GM23338 (cell line): ENCODE measurements around the gene PPP1R12A. TPM values are rescaled to one million over a fixed set of nuclear protein-coding genes. Genes with fewer than 3 reads are reported as not detected.

Experiments
- ATAC-seq: fragments of 200-7000 bp; cut with Tn5 transposase; 3 replicates; pipeline ENCODE4 v1.9.1; 2020
- DNase-seq: peaks from one replicate; pipeline ENCODE4 v3.0.0-alpha.2; 2015; ENCODE audit warnings: low spot score
- H2AFZ ChIP-seq: fragments of 200-600 bp; sonication (generic); 2 replicates; pipeline ENCODE4 v1.8.0; 2016; ENCODE audit warnings: antibody characterized with exemption, mild to moderate bottlenecking, moderate library complexity
- H3F3A ChIP-seq: fragments of 200-600 bp; sonication (generic); replicated peaks from 2 replicates; pipeline ENCODE4 v1.8.0; 2017; ENCODE audit warnings: antibody characterized with exemption, mixed run types, low read depth
- H3K27ac ChIP-seq: fragments of 200-600 bp; sonication (generic); 2 replicates; pipeline ENCODE4 v1.6.1; 2016; ENCODE audit warnings: low read depth
- H3K27me3 ChIP-seq: fragments of 200-600 bp; sonication (generic); 2 replicates; pipeline ENCODE4 v1.8.0; 2016; ENCODE audit warnings: mild to moderate bottlenecking, mixed run types, moderate library complexity; ENCODE audit not compliant: insufficient read depth
- H3K36me3 ChIP-seq: fragments of 200-600 bp; sonication (generic); 2 replicates; pipeline ENCODE4 v1.8.0; 2016; ENCODE audit warnings: mild to moderate bottlenecking; ENCODE audit not compliant: insufficient read depth
- H3K4me1 ChIP-seq: fragments of 200-600 bp; sonication (generic); 2 replicates; pipeline ENCODE4 v1.8.0; 2016; ENCODE audit warnings: mild to moderate bottlenecking, moderate library complexity; ENCODE audit not compliant: insufficient read depth
- H3K4me2 ChIP-seq: fragments of 200-600 bp; sonication (generic); 2 replicates; pipeline ENCODE4 v1.7.1; 2017; ENCODE audit warnings: mixed run types
- H3K4me3 ChIP-seq: fragments of 200-600 bp; sonication (generic); 2 replicates; pipeline ENCODE4 v1.6.1; 2016; ENCODE audit warnings: mixed run types
- H3K79me2 ChIP-seq: fragments of 200-600 bp; sonication (generic); replicated peaks from 2 replicates; pipeline ENCODE4 v1.8.0; 2017; ENCODE audit warnings: mild to moderate bottlenecking; ENCODE audit not compliant: insufficient read depth
- H3K9me2 ChIP-seq: fragments of 200-600 bp; sonication (generic); 2 replicates; pipeline ENCODE4 v1.8.0; 2017; ENCODE audit not compliant: insufficient read depth
- H4K20me1 ChIP-seq: fragments of 200-600 bp; sonication (generic); replicated peaks from 2 replicates; pipeline ENCODE4 v1.8.0; 2017; ENCODE audit warnings: mild to moderate bottlenecking; ENCODE audit not compliant: insufficient read depth
- H3K27ac Mint-ChIP-seq: 2 replicates; pipeline ENCODE4 v1.8.0; 2020; ENCODE audit warnings: inconsistent platforms, mild to moderate bottlenecking, moderate library complexity, mixed read lengths
- H3K27me3 Mint-ChIP-seq: 3 replicates; pipeline ENCODE4 v1.8.0; 2022; ENCODE audit warnings: low read depth, mild to moderate bottlenecking, moderate library complexity, mixed read lengths, inconsistent platforms; ENCODE audit not compliant: insufficient read depth, poor library complexity
- H3K36me3 Mint-ChIP-seq: 3 replicates; pipeline ENCODE4 v1.8.0; 2021; ENCODE audit warnings: low read depth, mild to moderate bottlenecking, inconsistent platforms, moderate library complexity, mixed read lengths
- H3K4me1 Mint-ChIP-seq: 3 replicates; pipeline ENCODE4 v1.8.0; 2020; ENCODE audit warnings: mild to moderate bottlenecking, inconsistent platforms, mixed read lengths
- H3K4me3 Mint-ChIP-seq: 3 replicates; pipeline ENCODE4 v1.8.0; 2021; ENCODE audit warnings: moderate library complexity, mild to moderate bottlenecking, inconsistent platforms, mixed read lengths
- H3K9me3 Mint-ChIP-seq: 3 replicates; pipeline ENCODE4 v1.8.0; 2020; ENCODE audit warnings: moderate library complexity, mild to moderate bottlenecking, inconsistent platforms, mixed read lengths
- CREB1 ChIP-seq: fragments of 250-450 bp; sonication (Bioruptor Pico); IDR thresholded peaks from 2 replicates; pipeline ENCODE4 v1.5.0; 2020; ENCODE audit warnings: low read depth, mild to moderate bottlenecking, moderate library complexity
- ETS1 ChIP-seq: IDR thresholded peaks from 2 replicates; pipeline ENCODE4 v1.6.1; 2016; ENCODE audit warnings: antibody characterized with exemption
- EZH2 ChIP-seq: fragments of 200-600 bp; sonication (generic); IDR thresholded peaks from one replicate; pipeline ENCODE4 v1.8.0; 2017; ENCODE audit warnings: antibody characterized with exemption, mild to moderate bottlenecking, low read depth; ENCODE audit not compliant: unreplicated experiment
- EZH2phosphoT487 ChIP-seq: fragments of 200-600 bp; sonication (generic); IDR thresholded peaks from one replicate; pipeline ENCODE4 v1.8.1; 2018; ENCODE audit warnings: antibody characterized with exemption; ENCODE audit not compliant: unreplicated experiment
- JUNB ChIP-seq: IDR thresholded peaks from one replicate; pipeline ENCODE4 v1.6.1; 2016; ENCODE audit warnings: antibody characterized with exemption; ENCODE audit not compliant: unreplicated experiment
- NANOG ChIP-seq: IDR thresholded peaks from 2 replicates; pipeline ENCODE4 v1.6.1; 2016; ENCODE audit warnings: antibody characterized with exemption, borderline replicate concordance
- POLR2AphosphoS5 ChIP-seq: IDR thresholded peaks from 2 replicates; pipeline ENCODE4 v1.6.1; 2016; ENCODE audit warnings: antibody characterized with exemption, low read depth
- REST ChIP-seq: IDR thresholded peaks from one replicate; pipeline ENCODE4 v1.6.1; 2018; ENCODE audit warnings: antibody characterized with exemption; ENCODE audit not compliant: unreplicated experiment
- STAT1 ChIP-seq: IDR thresholded peaks from one replicate; pipeline ENCODE4 v1.6.1; 2016; ENCODE audit warnings: antibody characterized with exemption; ENCODE audit not compliant: unreplicated experiment
- ZNF114 ChIP-seq: fragments of 250-450 bp; sonication (Bioruptor Pico); IDR thresholded peaks from 2 replicates; pipeline ENCODE4 v1.5.0; 2020; ENCODE audit warnings: mild to moderate bottlenecking, moderate library complexity
- ZNF331 ChIP-seq: fragments of 250-450 bp; sonication (Bioruptor Pico); IDR thresholded peaks from 2 replicates; pipeline ENCODE4 v1.5.0; 2020; ENCODE audit warnings: low read depth, mild to moderate bottlenecking, moderate library complexity
- ZNF462 ChIP-seq: fragments of 250-450 bp; sonication (Bioruptor Pico); IDR thresholded peaks from 2 replicates; pipeline ENCODE4 v1.5.0; 2020; ENCODE audit warnings: mild to moderate bottlenecking, moderate library complexity
- polyA plus RNA-seq: library from polyadenylated mRNA; unstranded; fragments of >200 nt; fragmentation: Nextera tagmentation; extraction: Ambion mirVana; gene quantifications from 2 replicates; pipeline ENCODE4 v1.2.1, GENCODE V29; 2016
- total RNA-seq: library from RNA; depleted of rRNA; stranded (reverse); fragments of >200 nt; shearing (Covaris generic); gene quantifications from 2 replicates; pipeline ENCODE4 v1.2.3, GENCODE V29; 2014
- TF ChIP-seq, protein P1 (sequence below), 2 experiments: fragments of 200-600 bp in 1 of 2; sonication (generic) in 1 of 2; conservative IDR thresholded peaks; 2 replicates each; pipeline versions ENCODE4 v1.5.1 to v1.6.1; 2016 to 2017; ENCODE audit warnings: antibody characterized with exemption in 2 of 2, low read depth in 2 of 2, mild to moderate bottlenecking in 2 of 2, moderate library complexity in 1 of 2

The PPP1R12A gene
- total and polyA plus RNA-seq, 2 experiments from 2014 or later, result 91.6 to 146 TPM

- Histone ChIP-seq H3K4me3 (no peak overlapping the region), H3K9me2 (no peaks in the 10 kb centered on the region), H3K79me2 (peaks cover 77% of the 10 kb centered on the region), H3K4me1 (peaks cover 21% of the 10 kb centered on the region), H4K20me1 (peaks cover 31% of the 10 kb centered on the region; the same call in 1 of the 2 replicates), H3K36me3 (peaks cover 3% of the 10 kb centered on the region), H3K4me2 (no peak overlapping the region), H3K27me3 (no peaks in the 10 kb centered on the region), H3K27ac (no peak overlapping the region), H3F3A (no peaks in the 10 kb centered on the region), H2AFZ (no peak overlapping the region)
- Mint-ChIP-seq H3K9me3 (no peaks in the 10 kb centered on the region), H3K27me3 (no peaks in the 10 kb centered on the region), H3K4me1 (peaks cover 29% of the 10 kb centered on the region), H3K27ac (no peak overlapping the region), H3K4me3 (no peak overlapping the region), H3K36me3 (peaks cover 16% of the 10 kb centered on the region; the same call in 2 of the 3 replicates)
- TF ChIP-seq NANOG, result no peak
- no peak for TF ChIP-seq JUNB
- TF ChIP-seq ZNF114 (CRISPR knock-in tag), result no peak
- no peak for TF ChIP-seq EZH2
- no peak for TF ChIP-seq POLR2AphosphoS5
- TF ChIP-seq EZH2phosphoT487, result no peak
- no peak for TF ChIP-seq CREB1 (CRISPR knock-in tag)
- TF ChIP-seq ETS1, result no peak
- TF ChIP-seq STAT1, result no peak
- TF ChIP-seq ZNF462 (CRISPR knock-in tag), result no peak
- TF ChIP-seq, protein P1, sequence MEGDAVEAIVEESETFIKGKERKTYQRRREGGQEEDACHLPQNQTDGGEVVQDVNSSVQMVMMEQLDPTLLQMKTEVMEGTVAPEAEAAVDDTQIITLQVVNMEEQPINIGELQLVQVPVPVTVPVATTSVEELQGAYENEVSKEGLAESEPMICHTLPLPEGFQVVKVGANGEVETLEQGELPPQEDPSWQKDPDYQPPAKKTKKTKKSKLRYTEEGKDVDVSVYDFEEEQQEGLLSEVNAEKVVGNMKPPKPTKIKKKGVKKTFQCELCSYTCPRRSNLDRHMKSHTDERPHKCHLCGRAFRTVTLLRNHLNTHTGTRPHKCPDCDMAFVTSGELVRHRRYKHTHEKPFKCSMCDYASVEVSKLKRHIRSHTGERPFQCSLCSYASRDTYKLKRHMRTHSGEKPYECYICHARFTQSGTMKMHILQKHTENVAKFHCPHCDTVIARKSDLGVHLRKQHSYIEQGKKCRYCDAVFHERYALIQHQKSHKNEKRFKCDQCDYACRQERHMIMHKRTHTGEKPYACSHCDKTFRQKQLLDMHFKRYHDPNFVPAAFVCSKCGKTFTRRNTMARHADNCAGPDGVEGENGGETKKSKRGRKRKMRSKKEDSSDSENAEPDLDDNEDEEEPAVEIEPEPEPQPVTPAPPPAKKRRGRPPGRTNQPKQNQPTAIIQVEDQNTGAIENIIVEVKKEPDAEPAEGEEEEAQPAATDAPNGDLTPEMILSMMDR (conservative IDR thresholded peaks at IDR 0.05; ENCODE audit: low read depth in 2 of 2), result no peak
- TF ChIP-seq REST, result no peak
- TF ChIP-seq ZNF331 (CRISPR knock-in tag), result no peak
- ATAC-seq (no peak), DNase-seq (no peak)
These were observed 61.7 kb downstream of the PPP1R12A start for GRCh38 chr12:79873201-79873600.
